ENCODE results near the gene RBM20. TPM values are rescaled to one million over a fixed set of nuclear protein-coding genes. Genes with fewer than 3 reads are reported as not detected.
A peak's percentile ranks its signal among the peaks of the same experiment; 100 is the strongest.

The RBM20 gene
- total RNA-seq, 1 experiment from 2014 or later = 0.40 TPM

DNA sequence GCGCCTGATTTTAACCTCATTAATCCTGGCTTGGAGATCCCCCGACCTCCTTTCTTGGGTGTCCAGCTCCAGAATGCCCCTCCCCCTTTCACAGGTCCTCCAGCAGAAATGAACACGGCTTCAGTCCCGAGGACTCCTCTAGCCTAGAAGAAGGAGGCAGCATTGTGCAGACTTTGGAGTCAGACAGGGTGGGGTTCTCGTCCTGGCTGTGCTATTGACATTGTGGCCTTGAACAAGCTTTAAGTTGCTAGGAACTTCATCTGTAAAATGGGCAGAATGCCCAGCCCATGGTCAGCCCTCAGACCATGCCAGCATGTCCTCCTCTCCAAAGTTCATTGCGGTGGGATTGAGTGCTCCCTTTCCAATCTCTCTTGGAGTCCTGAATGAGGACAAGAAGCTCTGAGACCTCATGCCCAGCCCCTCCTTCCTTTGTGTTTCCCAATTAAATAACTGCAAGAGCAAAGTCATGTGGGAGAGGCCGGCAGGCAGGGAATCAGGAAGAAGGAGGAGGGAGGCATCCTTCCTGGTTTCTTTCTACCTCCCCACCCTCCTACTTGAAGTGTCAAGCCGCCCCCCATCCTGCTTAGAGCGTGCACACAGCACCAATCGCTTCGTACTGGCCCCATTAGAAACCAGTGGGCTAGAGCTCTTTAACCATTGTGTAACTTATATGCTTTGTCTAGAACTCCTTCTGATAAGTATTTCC is 86.4 kb downstream of the RBM20 start:
- DNase-seq (ENCODE audit: low read depth) = no peak

- DNase-seq (ENCODE audit: low read depth) = peak; percentile 17
Measured at GRCh38 chr10:110733218-110733952, 89.2 kb downstream of the RBM20 start.

- no peak for DNase-seq (ENCODE audit: low read depth)
Measured at GRCh38 chr10:110735620-110736027, 91.5 kb downstream of the RBM20 start.

DNA sequence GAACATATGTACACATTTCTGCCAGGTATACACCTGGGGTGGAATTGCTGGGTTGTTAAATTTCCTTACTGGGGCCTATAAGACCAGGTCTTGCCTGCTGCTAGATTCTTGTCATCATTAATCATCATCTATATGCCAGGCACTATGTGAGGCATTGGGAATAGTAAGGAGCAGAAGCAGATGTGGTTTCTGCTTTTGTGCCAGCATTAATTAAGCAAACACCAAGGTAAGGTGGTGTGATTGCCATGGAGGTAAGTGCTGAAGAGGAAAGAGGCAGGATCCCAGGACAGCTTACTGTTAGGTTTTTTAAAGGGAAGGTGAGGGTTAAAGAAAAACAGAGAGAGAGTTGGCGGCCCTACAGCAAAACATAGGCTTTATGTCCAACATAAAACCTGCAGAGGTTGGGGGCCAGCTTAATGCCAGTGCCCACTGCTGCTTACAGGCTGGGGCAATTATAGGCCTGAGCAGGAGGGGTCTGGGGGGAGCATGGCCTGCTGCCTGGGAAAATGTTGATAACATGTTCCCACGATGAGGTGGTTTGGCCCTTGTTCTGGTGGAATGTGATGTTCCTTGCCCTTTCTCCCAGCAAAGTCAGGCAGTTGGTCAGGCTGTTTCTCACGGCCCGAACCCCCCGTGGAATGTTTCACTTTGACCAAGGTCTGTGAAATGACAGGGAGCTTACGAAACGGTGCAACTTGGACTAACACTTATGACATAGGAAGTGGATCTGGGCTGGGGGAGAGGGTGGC is 93.9 kb downstream of the RBM20 start:
- DNase-seq (ENCODE audit: low read depth) = no peak

DNA sequence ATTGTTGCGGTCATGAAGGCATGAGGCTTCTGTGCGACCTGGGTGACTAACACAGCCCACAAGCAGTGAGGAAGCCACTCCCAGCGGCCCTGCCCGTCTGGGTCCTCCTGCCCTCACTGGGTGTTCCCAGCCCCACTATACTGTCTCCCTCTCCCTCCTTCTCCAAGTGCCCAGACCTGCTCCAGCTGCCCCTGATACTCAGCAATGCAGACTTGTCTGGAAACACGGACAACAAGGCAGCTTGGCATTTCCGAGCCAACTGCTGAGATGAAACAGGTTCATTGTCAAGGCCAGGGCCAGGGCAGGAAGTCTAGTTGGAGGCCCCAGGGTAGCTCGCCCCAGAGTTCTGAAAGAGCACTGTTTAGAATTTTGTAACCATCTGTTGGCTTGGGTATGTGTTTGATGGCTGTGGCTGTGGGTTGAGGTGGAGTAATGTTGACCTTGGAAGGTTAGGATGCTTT is 95.7 kb downstream of the RBM20 start:
- peak; percentile 92 for DNase-seq (ENCODE audit: low read depth)

DNA sequence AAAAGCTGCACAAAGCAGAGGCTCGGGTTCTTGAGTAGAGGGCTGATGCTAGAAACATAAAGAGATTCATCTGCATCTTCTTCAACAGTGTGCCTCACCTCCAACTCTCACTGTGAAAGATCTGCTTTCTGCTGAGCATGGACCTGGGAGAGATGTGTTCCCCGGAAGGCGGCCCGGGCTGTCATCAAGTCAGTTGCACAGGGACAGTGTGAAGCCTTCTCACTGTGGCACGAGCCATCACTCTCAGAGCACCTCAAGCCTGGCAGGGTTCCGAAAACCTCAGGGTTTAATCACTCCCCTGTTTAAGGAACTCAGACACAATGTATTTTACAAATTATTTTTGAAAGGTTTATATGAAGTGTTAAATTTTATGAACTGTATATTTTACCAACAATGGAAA is 98.7 kb downstream of the RBM20 start:
- DNase-seq (ENCODE audit: low read depth) = no peak

DNA sequence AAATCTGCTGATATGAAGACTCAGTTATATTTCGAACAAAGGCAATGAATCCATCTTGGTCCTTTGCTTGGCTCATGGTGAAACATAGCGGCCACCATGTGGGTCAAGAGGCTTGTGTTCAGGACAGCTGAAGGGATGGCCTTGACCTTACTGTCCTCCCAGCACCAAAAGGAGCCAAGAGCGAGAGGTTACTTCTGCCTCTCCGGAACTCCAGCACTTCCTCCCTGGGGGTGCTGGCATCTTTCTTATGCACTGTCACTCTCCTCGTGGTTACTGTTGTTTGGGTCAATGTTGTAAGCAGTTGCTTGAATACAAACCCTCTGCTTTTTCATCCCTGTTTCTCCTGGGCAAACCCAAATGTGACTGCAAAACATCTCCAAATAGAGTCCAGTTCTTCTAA is 100.6 kb downstream of the RBM20 start:
- no peak for DNase-seq (ENCODE audit: low read depth)

- DNase-seq (ENCODE audit: low read depth) = peak; percentile 65
Measured at GRCh38 chr10:110746254-110746826, 102.2 kb downstream of the RBM20 start.

DNA sequence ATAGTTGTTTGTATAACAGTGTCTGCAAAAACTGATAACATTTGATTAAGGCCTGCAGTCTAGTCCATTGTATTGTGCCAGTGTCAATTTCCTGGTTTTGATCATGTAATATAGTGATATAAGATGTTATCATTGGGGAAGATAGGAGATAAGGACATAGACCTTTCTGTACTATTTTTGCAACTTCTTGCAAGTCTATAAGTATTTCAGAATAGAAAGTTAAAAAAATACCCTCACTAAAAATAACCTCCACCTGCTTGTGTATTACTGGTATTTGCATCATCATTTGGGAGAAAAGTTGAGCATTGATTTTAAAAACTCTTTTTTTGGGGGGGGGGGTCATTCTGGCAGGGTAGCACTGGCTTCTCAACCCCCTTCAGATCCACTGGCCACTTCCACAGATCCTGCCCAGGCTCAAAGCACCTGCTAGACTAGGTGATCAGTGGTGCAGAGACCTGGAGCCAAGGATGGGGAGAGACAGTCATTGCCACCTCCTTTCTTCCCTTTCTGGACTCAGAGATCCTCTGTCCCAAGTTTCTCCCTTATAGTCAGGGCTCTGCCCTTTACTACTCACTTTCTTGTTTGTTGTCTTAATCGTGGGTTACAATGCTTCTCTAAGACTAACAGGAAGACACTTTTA is 103.0 kb downstream of the RBM20 start:
- DNase-seq (ENCODE audit: low read depth) = no peak

DNA sequence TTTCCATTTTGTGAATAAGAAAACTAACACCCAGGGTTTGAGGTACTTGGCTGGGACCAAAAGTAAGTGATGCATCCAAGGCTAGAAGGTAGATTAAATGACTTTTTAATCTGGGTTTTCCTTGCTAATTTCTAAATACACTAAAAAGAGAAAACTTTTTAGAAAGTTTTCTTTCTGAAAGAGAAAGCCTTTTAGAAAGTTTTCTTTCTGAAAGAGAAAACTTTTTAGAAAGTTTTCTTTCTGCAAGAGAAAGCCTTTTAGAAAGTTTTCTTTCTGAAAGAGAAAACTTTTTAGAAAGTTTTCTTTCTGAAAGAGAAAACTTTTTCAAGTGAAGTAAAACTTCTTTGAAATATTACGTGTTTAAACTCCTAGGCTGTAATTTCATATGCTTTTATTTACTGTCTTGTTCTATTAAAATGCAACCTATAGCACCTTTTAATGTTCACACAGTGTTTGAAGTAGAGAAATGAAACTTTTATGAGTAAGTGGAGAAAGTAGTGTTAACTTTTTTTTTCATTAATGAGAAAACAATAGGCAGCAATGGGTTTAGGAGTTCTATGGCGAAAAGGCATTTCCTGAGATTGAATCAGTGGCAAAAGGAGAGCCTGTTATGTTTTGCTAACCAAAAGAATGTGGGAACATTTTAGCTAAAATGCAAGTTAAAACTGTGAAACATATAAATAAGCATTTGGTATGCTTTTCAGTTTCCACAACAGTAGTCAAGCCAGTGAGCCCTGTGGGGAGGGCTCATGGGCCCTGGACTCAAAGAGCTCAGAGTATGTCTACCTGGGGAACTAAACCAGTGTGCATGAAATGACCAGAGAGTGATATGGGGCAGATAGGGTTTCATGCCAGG is 103.7 kb downstream of the RBM20 start:
- no peak for DNase-seq (ENCODE audit: low read depth)

GRCh38 chr10:110748970-110749369 is 104.8 kb downstream of the RBM20 start:
- DNase-seq (ENCODE audit: low read depth) = no peak

GRCh38 chr10:110750931-110751330 is 106.8 kb downstream of the RBM20 start:
- no peak for DNase-seq (ENCODE audit: low read depth)

DNA sequence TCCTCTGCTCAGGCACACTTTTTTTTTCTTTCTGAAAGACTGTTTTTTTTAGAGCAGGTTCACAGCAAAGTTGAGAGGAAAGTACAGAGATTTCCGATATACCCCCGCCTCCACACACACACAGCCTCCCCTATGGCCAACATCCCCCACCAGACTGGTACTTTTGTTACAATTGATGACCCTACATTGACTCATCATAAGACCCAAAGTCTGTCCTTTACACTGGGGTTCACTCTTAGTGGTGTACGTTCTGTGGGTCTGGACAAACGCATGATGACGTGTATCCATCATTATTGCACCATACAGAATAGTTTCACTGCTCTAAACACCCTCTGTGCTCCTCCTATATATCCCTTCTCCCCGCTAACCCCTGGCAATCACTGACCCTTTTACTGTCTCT is 107.7 kb downstream of the RBM20 start:
- DNase-seq (ENCODE audit: low read depth) = no peak

DNA sequence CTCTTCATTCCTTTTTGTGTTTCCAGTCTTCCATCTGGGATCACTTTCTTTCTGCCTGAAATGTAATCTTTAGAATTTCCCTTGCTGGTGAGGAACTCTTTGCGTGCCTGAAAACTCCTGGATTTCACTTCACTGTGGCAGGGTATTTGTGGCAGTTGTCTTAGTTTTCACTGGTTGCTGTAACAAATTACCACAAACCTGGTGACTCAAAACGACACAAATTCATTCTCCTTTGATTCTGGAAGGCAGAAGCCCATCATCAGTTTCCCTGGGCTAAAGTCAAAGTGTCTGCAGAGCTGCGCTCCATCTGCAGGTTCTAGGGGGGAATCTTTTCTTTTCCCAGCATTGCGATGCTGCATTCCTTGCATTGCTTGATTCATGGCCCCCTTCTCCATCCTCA is 109.3 kb downstream of the RBM20 start:
- no peak for DNase-seq (ENCODE audit: low read depth)

DNA sequence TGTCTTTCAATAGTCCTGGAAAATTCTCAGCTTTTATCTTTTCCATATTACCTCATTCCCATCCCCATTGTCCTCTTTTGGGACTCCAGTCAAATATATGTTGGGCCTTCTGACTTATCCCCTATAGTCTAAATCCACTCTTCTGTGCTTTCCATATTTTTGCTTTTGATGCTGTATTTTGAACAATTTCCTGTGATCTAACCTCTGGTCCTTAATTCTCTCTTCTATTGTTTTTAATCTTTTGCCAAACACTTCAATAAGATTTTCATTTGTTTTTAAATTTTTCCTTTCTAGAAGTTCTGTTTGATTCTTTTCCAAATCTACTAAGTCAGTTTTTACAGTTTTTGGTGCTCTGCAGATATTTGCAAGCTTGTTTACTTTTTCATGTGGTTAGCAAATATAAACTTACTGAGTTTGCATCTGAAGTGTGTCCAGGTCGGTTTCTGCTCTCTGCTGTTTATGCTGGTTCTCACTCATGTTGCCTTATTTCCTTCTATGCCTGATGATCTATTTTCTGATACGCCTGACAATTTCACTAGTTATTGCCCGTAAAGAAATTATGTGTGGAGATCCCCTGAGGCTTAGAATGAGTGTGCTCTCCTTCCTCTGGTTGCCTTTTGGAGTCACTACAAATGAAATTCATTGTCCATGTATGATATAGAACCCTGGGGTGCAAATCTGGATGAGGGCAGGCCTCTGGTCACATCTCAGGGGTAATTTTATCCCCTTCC is 110.4 kb downstream of the RBM20 start:
- DNase-seq (ENCODE audit: low read depth) = no peak

GRCh38 chr10:110755781-110756180 is 111.6 kb downstream of the RBM20 start:
- no peak for DNase-seq (ENCODE audit: low read depth)

DNA sequence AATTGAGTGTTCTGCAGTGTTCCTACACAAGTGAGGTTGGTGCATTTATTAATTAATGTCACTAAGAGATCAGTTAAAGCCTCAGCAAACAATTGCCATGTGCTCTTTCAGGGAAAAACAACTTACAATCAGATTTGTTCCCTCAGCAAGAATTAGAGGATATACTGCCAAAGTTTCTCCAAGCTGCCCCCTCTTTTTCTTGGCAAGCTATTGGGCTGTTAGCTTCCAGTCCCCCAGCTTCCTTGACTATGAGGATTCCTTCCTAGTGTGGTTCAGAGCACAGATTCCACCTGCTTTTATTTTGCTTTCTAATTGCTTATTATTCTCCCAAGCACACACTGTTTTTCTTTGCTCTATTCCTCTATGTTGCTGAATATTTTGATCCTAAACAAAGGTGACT is 112.7 kb downstream of the RBM20 start:
- DNase-seq (ENCODE audit: low read depth) = no peak

DNA sequence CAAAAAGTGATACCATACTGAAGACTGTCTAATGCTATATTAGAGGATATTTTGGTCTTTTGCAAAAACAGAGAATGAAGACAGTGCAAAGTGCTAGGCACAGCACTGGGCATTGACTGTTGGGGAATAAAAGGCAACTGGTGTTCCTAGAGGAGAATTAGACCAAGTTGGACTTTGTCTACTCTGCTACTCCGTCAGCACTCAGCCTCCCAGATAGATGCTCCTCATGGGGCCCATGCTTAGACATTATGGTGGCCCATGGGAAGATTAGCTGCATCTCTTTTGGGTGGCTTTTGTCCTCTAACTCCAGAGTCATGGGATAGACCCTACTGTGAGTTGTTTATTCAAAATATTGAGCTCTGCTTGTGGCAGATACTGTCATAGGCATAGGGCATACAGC is 113.5 kb downstream of the RBM20 start:
- DNase-seq (ENCODE audit: low read depth) = no peak

GRCh38 chr10:110758128-110758765 is 114.1 kb downstream of the RBM20 start:
- DNase-seq (ENCODE audit: low read depth) = no peak

All from HT1080 (cell line).